Activated T-cell treated with anti-CD3 and anti-CD28 coated beads for 1 hour (primary cell): ENCODE results near the gene CELF5.

Experiments
- DNase-seq: peaks from one replicate; pipeline ENCODE4 v3.0.0-alpha.2; 2020; ENCODE audit warnings: low read depth

CELF5 gene

GRCh38 chr19:3224346-3225168, at the start of gene CELF5:
Gene CELF5 (plus strand): TSS chr19:3224661. CDS start chr19:3224740, 79 bp downstream.
- peak; percentile 53 for DNase-seq

- DNase-seq: no peak
Observed at GRCh38 chr19:3175781-3176714, 48.4 kb upstream of the CELF5 start.

GRCh38 chr19:3176715-3177501, 47.6 kb upstream of the CELF5 start:
- DNase-seq: peak; percentile 60

- DNase-seq: peak; percentile 60
Observed at GRCh38 chr19:3178377-3178972, 46.0 kb upstream of the CELF5 start, which contains the start of gene S1PR4. Gene S1PR4 (plus strand): TSS chr19:3178769. CDS start chr19:3178793, 24 bp downstream.

GRCh38 chr19:3178973-3179738, 45.3 kb upstream of the CELF5 start:
- no peak for DNase-seq

GRCh38 chr19:3179739-3180293, 44.6 kb upstream of the CELF5 start:
- no peak for DNase-seq

GRCh38 chr19:3183721-3184641, 40.5 kb upstream of the CELF5 start:
- DNase-seq: no peak

GRCh38 chr19:3184847-3185460, 39.5 kb upstream of the CELF5 start:
- DNase-seq: no peak

GRCh38 chr19:3185461-3186159, 38.9 kb upstream of the CELF5 start, which contains the start of gene NCLN:
Gene NCLN (plus strand): TSS chr19:3185930. CDS start chr19:3186031, 101 bp downstream.
- peak; percentile 93 for DNase-seq

GRCh38 chr19:3186160-3186688, 38.2 kb upstream of the CELF5 start:
- DNase-seq: no peak

GRCh38 chr19:3186891-3187661, 37.4 kb upstream of the CELF5 start:
- no peak for DNase-seq

- DNase-seq: no peak
Observed at GRCh38 chr19:3187662-3188511, 36.6 kb upstream of the CELF5 start.

GRCh38 chr19:3188627-3189596, 35.5 kb upstream of the CELF5 start:
- no peak for DNase-seq

GRCh38 chr19:3189702-3190469, 34.6 kb upstream of the CELF5 start:
- DNase-seq: no peak
